ENCODE data around the gene MAGI2.
"Not testable (repeated sequence)": the region's sequence is repeated elsewhere in the genome, so short reads cannot be mapped to it uniquely, and the experiment has no call there.

Gene MAGI2

DNA sequence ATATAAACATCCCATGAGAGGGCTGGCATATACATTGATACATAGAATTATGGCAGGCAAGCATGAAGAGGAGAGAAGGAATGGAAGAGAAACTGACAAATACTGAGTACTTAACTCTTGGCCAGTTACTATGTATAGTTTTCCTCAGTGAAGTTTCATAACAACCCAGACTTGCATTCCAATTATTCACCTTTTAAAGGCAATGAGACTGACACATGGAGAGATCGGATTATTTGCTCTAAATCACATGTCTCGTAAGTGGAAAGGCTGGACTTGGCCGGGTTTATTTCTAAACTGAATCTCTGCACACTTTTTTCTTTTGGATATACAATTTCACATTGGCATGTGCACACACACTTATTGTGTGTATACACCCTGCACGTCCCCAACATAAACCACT, 1106.6 kb downstream of the MAGI2 start:
- DNase-seq = no peak
- ATAC-seq = no peak

DNA sequence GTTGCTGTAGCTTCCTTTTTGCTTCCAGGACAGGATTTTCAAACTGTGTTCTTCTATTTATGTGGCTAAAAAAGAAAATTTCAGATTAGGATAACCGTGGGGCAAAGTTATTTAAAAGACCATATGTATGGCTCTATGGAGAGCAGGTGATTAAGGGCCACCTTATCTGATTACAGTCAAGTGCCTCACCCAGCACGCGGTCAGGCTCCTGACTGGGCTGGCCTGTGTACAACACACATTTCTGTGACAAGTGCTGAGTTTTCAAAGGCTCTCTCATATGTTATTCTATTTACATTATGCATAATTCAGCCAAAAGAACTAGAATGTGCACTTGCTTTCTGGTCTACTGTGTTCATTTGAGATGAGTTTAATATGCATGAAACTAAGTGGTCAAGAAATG, 1107.5 kb downstream of the MAGI2 start:
- ATAC-seq (no peak), DNase-seq (no peak)

DNA sequence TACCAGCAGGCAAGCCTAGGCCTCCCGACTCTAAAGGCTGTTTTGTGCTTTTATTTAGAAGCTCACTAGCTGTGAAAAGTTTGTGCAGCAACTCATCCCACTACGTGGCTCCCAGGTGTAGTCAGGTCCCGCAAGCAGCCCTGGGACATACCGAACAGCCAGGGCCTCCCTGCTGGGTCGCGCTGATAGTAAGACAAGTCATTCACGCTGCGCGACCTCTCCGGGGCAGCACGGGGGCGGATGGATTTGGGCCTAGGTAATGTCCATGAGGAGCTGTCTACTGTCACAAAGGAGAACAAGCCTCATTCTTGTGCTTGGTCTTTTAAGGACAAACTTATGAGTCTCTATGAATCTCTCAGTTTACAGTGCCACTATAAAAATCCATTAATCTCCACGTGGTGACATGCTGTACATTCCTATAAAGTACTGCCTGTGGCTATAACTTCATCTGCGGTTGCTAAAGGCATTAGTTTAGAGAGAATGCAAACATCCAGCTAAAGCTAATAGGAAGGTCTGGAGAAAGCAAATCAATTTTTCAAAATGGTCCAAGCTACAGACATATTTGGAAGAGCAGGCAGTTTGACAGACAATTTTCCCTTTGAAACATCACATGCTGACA, 1108.1 kb downstream of the MAGI2 start:
- DNase-seq (no peak), ATAC-seq (no peak)

DNA sequence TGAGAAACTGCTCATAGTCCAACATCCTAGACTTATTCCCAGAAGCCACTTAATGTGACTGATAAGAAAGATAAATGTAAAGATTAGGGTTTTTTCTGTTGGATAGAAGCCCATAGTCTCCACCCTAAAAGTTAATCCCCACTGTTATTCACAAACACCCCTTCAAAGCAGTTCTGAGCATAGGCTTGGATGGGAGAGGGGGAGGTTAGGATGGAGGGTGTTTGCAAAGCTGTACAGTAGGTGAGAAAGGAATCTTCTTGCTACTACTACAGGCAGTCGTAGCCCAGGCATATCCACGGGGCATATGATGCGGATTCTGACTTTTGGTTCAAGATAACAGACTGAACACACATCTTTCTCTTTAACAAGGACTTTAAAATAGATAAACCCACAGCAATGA, 1119.0 kb downstream of the MAGI2 start:
- no peak for ATAC-seq
- no peak for DNase-seq

DNA sequence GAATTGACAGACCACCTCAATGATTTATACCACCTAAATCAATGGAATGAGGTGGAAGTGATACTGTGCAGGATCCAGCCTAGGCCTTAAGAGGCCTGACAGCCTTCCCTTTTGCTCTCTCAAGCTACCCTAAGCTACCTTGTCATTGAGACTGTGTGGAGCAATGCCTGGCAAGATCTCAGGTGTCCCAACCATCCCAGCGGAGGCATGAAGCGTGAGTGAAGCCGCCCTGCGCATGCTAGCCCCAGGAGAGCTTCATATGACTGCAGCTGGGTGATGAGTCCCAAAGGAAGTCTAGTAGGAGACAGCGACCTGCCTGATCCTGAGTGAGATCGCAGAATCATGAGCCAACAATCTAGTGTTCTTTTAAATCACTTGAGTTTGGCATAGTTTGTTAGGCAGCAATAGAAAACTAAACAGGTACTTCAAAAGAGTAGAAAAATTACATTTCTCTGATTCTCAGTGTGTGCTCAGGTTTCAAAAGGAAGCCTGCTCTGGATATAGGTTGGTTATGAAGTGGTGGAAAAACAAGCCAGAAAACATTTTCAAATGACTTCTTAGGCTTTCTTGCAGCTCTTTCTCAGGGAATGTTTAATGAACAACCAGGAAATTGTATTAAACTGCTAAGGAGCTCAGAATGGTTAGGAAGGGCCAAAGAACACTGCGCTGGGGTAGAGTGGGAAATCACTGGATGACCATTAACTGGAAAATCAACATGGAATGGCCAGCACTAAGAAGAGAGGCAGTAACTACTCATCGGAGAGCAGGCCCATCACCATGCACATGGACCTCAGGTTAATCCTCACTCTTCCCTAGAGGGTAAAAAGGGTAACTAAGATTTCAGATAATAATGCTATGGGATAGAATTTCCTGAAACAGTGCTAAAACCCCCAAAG, 1119.7 kb downstream of the MAGI2 start:
- no peak for DNase-seq
- ATAC-seq = no peak

DNA sequence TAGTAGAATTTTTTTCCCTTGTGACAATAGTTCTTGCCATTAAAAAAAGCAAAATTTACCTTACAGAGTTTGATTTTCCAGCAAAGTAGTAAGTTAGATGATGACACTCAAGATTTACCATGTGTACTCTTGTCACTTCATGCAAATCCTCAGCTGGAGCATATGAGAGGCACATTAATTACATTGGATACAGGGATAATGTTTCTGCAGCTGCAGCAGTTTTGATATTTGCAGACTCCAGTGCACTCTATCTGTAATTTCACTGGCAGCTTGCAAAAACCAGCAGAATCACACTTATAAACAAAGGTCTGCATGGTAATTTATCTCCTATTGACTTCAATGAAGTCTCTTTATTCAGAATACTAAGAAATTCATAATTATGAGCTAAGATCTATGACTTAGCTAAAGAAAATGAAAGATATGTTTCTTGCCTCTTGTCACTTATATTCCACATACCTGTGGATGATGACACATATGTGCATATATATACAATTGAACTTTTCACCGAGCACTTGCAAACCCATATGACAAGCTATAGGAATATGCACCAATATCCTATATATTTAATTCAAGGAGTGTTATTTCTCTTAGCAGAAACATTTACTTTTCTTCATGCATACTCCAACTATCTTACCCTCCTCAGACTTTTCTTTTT, 1124.3 kb downstream of the MAGI2 start:
- ATAC-seq = no peak
- DNase-seq = no peak

DNA sequence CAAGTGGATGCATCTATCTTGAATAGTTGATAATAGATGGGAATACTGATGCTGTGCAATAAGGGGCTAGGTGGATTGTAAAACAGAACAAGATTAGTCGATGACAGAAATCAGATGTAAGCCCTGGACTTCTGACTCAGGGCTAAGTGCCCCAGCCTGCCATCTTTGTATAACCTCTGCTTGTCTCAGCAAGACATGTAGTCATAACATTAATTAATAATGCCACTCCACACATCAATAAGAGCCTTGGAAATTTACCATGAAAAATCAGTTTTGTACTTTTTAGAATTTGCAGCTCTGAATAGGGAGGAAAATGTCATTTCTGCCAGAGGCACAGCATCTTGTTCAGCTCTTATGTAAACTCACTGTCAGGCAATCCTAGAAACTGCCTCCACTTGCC, 1125.7 kb downstream of the MAGI2 start:
- DNase-seq (no peak), ATAC-seq (no peak)

DNA sequence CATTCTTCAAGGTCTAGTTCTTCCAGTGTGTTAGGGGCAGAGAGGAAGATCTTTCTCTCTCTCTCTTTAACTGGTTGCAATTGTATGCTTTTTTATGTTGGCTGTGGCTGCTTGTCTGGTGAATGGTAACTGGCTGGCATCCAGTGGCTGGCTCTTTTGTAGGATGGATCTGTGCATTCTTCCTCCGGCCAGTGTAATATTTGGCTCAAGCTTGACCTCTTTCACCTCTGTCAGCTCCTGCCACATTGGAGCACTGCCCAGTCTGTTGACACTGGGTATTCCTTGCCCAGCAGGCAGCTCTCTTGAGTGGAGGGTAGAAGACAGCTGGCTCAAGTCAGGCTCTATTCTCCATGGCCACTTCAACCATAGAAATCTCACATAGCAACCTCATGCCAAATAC, 1126.6 kb downstream of the MAGI2 start:
- ATAC-seq (no peak), DNase-seq (no peak)

DNA sequence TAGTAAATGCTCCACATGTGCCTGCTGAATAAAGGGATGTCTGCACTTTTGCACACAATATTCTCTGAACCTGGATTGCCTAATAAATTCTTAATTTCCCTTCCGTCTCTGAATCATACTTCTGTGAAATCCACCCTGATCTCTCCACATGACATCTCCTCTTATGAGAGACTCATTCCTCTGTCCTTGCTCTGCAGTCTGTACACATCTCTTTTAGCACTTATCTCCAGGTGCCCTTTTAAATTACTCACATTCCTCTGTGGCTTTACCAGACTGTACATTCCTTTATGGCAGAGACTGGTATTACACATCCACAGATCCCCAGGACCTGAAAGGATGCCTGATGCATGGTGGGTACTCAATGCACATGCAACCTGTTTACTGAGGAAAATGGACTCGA, 1127.3 kb downstream of the MAGI2 start:
- no peak for DNase-seq
- ATAC-seq = no peak

DNA sequence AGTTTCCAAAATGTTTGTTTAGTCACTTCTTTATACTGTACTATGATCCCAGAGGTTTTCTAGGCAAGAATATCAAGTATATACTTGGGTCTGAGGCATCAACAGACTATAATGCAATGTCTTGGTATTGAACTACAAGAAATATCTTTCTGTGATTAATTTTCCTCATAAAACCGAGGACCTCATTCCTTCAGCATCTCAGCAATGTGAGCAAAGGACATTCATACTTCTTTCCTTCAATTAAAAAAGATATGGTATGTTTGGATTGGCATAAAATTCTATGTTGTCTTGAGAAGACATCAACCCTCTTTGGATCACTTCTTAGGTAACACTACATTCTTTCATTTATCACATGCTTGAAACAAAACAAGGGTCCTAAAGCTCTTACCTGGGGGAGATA, 1130.3 kb downstream of the MAGI2 start:
- ATAC-seq (no peak), DNase-seq (no peak)

DNA sequence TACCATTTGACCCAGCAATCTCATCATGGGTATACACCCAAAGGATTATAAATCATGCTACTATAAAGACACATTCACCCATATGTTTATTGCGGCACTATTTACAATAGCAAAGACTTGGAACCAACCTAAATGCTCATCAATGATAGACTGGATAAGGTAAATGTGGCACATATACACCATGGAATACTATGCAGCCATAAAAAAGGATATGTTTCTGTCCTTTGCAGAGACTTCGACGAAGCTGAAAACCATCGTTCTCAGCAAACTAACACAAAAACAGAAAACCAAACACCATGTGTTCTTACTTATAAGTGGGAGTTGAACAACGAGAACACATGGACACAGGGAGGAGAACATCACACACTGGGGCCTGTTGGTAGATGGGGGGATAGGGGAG, 1131.2 kb downstream of the MAGI2 start:
- ATAC-seq, DNase-seq: not testable (repeated sequence)

DNA sequence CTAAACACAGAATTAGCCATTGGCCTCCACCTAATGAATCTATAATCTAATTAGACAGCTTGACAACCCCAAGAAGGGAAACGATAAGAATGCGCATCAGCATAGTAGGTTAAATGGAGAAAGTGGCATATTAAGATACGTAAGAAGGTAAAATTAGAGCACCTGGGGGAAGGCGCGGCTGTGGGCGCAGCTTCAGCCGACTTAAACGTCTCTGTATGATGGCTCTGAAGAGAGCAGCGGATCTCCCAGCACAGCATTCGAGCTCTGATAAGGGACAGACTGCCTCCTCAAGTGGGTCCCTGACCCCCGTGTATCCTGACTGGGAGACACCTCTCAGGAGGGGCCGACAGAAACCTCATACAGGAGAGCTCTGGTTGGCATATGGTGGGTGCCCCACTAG, 1136.1 kb downstream of the MAGI2 start:
- DNase-seq (no peak), ATAC-seq (no peak)

DNA sequence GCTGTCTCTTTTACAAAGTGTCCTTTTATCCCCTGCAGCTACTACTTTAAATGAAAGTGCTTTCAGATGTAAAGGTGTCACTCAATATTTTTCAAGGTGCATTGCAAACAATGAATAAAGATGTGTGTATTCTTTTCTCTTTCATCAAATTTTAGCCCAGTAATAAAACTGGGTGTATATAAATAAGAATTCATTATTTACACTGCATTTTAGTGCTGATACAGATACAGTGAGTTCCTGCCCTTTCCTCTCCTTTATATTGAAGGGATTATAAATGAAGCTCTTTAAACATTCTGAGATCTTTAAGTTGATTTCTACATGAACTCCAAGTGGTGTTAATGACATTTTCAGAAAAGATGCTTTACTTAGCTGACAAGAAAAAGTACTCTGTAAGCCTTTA, 1137.4 kb downstream of the MAGI2 start:
- ATAC-seq (no peak), DNase-seq (no peak)

DNA sequence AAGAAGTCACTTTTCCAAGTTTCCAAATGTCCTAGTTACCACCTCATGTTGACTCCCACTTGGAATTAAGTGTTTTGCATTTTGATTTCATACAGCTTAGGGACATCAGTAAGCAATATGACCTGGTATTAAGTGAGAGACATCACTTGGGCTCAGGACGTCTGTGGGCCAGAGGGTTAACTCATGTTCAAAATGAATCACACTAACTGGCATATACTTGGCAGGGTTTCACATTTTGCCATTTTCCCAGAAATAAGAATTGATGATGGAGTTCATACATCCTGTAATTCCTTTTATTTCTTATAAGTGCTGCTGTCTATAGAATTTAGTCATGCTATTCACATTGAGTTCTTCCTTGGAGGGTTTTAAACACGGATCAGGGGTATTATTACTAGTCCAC, 1138.3 kb downstream of the MAGI2 start:
- DNase-seq = no peak
- ATAC-seq = no peak

DNA sequence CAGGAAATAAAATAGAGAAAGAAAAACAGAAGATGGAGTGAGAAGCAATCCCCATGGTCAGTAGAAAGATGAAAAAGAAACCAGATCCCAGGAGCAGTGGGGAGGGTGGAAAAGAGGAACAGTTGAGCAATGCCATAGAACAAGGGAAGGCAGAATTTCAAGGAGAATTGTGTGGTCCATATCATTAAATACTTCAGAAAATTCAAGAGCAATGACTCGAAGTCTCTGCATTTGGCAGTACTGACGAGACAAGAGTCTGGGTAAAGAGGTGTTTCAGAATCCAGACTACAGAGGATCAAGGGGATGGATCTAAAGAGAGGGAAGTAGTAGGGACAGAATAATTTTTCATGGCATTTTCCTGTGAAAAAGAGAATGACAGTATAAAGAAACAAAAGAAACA, 1142.3 kb downstream of the MAGI2 start:
- no peak for DNase-seq

DNA sequence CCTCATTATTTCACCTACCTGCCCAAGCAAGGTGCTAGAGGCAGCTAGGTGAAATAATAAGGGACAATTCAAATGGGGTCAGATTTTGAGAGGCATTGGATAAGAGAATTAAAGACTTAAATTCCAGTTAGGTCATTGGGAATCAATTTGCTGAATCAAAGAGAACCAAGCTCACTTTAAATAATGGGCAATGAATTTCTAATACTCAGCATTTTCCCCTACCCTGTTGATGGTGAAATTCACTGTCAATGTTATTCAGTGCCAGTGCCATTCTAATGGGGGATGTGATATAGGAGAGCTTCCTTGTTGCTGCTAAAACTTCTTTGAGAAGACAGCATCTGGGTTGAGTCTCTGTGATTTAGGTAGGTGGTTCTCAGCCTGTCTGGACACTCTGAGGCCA, 1145.6 kb downstream of the MAGI2 start:
- ATAC-seq = no peak
- no peak for DNase-seq

More for the DNA sequence above, 1142.3 kb downstream of the MAGI2 start:
- ATAC-seq = no peak

DNA sequence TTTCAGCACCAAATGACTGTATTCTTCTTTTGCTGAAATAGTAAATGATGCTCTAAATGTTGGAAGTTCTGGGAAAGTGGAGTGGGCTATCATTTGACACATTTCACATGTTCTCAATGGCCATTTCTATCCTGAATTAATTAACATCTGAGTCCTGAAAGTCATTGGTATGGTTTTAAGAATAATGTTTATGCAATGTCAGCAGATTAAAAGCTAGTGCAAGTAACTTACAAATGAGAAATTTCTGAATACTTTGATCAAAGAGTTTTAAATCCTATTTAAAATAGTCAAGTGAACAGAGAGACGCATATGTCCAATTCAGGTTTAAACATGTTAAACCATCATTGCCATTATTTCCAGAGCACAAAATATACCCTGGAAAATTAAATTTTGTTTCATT, 1146.8 kb downstream of the MAGI2 start:
- DNase-seq (no peak), ATAC-seq (no peak)

DNA sequence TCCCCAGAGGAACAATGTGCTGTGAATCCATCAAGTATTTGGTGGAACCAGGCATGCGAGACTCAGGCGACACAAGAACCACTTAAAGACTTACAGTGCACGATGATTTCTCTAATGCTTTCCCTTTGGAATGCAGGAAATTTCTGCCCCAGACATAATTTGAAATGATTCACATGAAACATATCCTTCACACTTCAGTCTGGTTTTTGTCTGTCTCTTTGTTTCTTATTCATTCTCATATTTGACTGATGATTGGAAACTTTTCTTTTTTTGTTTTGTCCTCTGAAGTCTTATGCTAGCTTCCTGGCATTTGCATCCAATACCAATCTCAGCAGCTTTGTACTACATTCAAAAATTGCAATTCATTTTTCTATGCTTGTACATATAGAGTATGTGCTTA, 1152.1 kb downstream of the MAGI2 start:
- no peak for ATAC-seq
- no peak for DNase-seq

DNA sequence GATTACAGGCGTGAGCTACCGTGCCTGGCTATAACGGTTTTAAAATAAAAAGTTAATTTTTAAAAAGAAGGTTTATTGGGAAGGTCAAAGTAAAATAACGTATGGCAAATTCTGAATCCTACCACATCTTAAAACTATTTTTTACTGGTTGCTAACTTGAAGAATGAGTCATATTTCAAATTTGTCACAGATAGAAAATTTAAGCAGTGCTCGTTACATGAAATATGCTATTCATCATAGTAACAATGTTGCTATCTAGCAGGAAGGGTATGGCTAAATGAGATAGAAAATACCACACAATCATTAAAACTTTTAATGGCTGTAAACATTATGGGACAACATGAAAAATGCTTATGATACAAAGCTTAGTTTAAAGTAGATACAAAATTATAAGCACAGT, 1154.4 kb downstream of the MAGI2 start:
- ATAC-seq (no peak), DNase-seq (no peak)

DNA sequence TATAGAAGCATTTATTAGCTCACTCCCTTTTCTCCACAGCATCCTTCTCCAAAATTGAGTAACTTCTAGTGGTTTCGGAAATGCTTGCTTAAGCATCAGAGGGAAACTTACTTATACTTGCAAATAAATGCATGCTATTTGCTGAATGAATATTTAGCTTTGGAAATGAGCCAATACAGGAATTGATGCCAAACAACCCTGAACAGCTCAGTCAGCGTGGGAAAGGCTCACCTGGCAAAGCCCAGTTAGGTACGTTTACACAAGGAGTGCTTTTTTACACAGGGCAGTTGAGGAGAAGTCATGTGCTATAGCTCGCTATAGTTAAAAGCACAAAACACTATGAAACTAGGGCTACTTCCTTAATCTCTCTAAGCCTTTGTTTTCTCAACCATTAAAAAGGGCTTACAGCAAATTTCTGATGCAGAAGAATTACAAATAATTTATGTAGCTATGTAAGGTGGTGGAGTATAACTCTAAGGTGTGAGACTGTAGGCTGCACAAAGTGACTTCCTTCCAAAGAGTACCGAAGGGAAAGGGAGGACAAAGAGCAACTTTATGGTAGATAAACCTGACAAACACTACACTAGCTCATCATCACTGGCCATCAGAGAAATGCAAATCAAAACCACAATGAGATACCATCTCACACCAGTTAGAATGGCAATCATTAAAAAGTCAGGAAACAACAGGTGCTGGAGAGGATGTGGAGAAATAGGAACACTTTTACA, 1156.7 kb downstream of the MAGI2 start:
- no peak for DNase-seq

DNA sequence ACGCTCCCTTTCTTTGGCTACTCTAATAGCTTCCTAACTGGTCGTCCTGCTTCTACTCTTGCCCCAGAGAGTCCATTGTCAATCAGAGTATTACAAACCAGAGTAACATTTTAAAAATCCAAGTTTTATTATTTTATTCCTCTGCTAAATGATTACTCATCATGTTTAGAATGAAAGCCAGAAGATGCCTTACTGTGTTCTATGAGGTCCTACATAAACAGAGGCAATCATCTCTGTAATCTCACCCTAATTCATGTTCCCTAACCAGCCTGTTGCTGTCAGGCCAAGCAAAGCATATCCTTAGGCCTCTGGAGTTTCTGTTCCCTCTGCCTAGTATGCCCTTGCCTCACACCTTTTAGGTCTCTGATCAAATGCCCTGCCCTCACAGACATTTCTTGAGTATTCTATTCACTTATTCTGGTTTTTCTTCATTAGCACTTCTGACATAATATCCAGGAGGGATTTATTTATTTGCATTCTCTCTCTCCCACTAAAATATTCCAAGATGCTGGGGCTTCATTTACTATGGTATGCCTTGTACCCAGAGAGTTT, 1157.3 kb downstream of the MAGI2 start:
- ATAC-seq = no peak
- no peak for DNase-seq

More for the DNA sequence above, 1156.7 kb downstream of the MAGI2 start:
- no peak for ATAC-seq

DNA sequence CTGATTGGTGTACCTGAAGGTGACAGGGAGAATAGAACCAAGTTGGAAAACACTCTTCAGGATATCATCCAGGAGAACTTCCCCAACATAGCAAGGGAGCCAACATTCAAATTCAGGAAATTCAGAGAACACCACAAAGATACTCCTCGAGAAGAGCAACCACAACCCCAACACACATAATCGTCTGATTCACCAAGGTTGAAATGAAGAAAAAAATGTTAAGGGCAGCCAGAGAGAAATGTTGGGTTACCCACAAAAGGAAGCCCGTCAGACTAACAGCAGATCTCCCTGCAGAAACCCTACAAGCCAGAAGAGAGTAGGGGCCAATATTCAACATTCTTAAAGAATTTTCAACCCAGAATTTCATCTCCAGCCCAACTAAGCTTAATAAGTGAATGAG, 1164.0 kb downstream of the MAGI2 start:
- ATAC-seq, DNase-seq: not testable (repeated sequence)
